Measurements from ENCODE around the gene PPP4R4.

GRCh38 chr14:94125659-94126418 is 48.3 kb upstream of the PPP4R4 start:
- TF ChIP-seq CTCF (conservative IDR thresholded peaks at IDR 0.05; ENCODE audit: low read depth, low read length) (no peak), EZH2 (IDR thresholded peaks at IDR 0.05; ENCODE audit: borderline replicate concordance, low read depth, low read length, poor library complexity, severe bottlenecking) (no peak)
